Measurements from ENCODE around the gene MUC5B. TPM values are rescaled to one million over a fixed set of nuclear protein-coding genes. Genes with fewer than 3 reads are reported as not detected.

MUC5B gene
- total RNA-seq, 2 donors from 2014 or later, result not detected

GRCh38 chr11:1192741-1193325 is 30.0 kb upstream of the MUC5B start:
- Histone ChIP-seq H3K27me3 (peaks cover 0 to 5% of the 10 kb centered on the region in 2 donors), H3K4me3 (no peak overlapping the region), H3K27ac (no peak overlapping the region), H3K4me1 (no peaks in the 10 kb centered on the region), H3K36me3 (no peaks in the 10 kb centered on the region), H3K9me3 (no peaks in the 10 kb centered on the region)
- TF ChIP-seq CTCF (IDR thresholded peaks at IDR 0.05), result no peak
- no peak for DNase-seq (ENCODE audit: low spot score)

DNA sequence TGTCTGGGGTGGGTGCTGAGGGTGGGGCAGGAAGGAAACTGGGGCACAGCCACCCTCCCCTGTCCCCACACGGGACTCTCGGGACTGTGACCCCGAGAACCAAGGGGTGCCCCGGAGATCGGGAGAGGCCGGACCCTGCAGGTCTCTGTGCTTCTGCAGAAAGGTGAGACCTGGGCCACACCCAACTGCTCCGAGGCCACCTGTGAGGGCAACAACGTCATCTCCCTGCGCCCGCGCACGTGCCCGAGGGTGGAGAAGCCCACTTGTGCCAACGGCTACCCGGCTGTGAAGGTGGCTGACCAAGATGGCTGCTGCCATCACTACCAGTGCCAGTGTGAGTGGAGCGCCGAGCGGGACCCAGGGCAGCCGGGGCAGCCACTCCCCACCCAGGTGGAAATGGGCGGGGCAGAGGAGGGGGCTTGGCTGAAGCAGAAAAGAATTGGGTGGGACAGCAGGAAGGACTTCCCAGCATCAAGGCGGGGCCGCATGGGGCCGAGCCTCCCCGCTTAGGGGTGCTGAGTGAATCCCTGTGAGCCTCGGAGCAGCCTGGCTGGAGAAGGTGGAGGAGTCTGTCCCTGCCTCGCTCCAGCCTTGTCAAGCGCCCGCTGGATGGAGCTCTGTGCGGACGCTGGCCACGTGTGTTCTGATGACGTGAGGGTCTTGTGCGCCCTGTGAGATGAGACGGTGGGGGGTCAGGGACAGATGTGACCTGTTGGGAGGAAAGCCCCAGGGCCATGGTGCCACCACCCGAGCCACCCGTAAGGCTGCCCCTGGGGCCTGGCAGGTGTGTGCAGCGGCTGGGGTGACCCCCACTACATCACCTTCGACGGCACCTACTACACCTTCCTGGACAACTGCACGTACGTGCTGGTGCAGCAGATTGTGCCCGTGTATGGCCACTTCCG is 29.3 kb upstream of the MUC5B start:
- no peaks in the 10 kb centered on the region for H3K9me3 ChIP-seq
- H3K27me3 ChIP-seq, result peaks cover 0 to 5% of the 10 kb centered on the region in 2 donors

DNA sequence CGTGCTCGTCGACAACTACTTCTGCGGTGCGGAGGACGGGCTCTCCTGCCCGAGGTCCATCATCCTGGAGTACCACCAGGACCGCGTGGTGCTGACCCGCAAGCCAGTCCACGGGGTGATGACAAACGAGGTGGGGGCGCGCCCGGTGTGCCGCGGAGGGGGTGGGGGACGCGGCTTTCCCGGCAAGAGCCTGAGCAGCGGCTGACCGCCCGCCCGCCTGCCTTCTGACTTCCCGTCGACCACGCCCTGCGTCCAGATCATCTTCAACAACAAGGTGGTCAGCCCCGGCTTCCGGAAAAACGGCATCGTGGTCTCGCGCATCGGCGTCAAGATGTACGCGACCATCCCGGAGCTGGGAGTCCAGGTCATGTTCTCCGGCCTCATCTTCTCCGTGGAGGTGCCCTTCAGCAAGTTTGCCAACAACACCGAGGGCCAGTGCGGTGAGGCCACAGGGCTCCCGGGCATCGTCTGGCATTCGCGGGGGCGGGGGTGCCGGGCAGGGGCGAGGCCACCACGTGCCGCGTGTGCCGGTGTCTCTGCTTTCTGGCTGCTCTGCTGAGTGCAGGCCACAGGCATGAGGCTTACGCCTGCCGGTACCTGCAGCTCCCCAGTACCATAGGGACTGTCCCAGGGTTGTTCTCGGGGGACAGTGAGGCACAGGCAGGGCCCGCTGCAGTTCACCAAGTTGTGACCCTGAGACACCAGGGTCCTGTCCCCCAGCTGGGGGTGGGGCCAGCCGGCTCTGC is 28.5 kb upstream of the MUC5B start:
- H3K36me3 ChIP-seq, result no peaks in the 10 kb centered on the region
- H3K27ac ChIP-seq, result no peak overlapping the region
- DNase-seq (ENCODE audit: low spot score), result no peak
- H3K4me1 ChIP-seq, result no peaks in the 10 kb centered on the region
- no peak overlapping the region for H3K4me3 ChIP-seq
- TF ChIP-seq CTCF (IDR thresholded peaks at IDR 0.05), result no peak
- no peaks in the 10 kb centered on the region for H3K9me3 ChIP-seq
- peaks cover 0 to 5% of the 10 kb centered on the region in 2 donors for H3K27me3 ChIP-seq

More for the DNA sequence above, 29.3 kb upstream of the MUC5B start:
- H3K4me3 ChIP-seq, result no peak overlapping the region
- no peaks in the 10 kb centered on the region for H3K4me1 ChIP-seq
- TF ChIP-seq CTCF (IDR thresholded peaks at IDR 0.05), result no peak
- H3K27ac ChIP-seq, result no peak overlapping the region
- DNase-seq (ENCODE audit: low spot score), result no peak
- no peaks in the 10 kb centered on the region for H3K36me3 ChIP-seq

DNA sequence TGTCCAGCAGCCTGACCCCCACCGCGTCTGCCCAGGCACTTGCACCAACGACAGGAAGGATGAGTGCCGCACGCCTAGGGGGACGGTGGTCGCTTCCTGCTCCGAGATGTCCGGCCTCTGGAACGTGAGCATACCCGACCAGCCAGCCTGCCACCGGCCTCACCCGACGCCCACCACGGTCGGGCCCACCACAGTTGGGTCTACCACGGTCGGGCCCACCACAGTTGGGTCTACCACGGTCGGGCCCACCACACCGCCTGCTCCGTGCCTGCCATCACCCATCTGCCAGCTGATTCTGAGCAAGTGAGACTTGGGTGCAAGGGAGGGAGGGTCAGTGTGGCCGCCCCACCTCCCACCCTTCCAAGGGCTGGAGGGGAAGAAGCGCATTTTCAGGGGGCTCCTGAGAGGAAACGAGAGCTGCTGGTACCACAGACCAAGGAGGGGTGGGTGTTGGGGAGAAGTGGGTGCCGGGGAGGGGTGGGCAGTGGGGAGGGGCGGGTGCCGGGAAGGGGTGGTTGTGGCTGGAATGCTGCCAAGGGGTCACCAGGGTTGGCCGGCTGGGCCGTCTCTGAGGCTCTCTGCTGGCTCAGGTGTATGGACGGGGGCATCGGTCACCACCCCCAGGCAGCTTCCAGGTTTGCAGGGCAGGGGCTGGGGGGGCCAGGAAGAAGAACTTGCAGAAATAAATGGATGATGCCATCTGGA is 27.7 kb upstream of the MUC5B start:
- H3K4me3 ChIP-seq, result no peak overlapping the region
- H3K9me3 ChIP-seq, result no peaks in the 10 kb centered on the region
- H3K27ac ChIP-seq, result no peak overlapping the region
- H3K36me3 ChIP-seq, result no peaks in the 10 kb centered on the region
- DNase-seq (ENCODE audit: low spot score), result no peak
- TF ChIP-seq CTCF (IDR thresholded peaks at IDR 0.05), result no peak
- H3K27me3 ChIP-seq, result peaks cover 0 to 5% of the 10 kb centered on the region in 2 donors
- H3K4me1 ChIP-seq, result no peaks in the 10 kb centered on the region

- H3K9me3 ChIP-seq, result no peaks in the 10 kb centered on the region
- TF ChIP-seq CTCF (IDR thresholded peaks at IDR 0.05), result no peak
- no peak for DNase-seq (ENCODE audit: low spot score)
- H3K4me1 ChIP-seq, result no peaks in the 10 kb centered on the region
- no peaks in the 10 kb centered on the region for H3K36me3 ChIP-seq
- no peak overlapping the region for H3K27ac ChIP-seq
- no peak overlapping the region for H3K4me3 ChIP-seq
- H3K27me3 ChIP-seq, result peaks cover 0 to 5% of the 10 kb centered on the region in 2 donors
Measured at GRCh38 chr11:1195682-1196515, 27.0 kb upstream of the MUC5B start.

Data from right atrium auricular region (tissue), 2 donors.